HepG2 (cell line): Measurements from ENCODE around the gene CCDC57. TPM values are rescaled to one million over a fixed set of nuclear protein-coding genes. Genes with fewer than 3 reads are reported as not detected.

Source experiments
- ARID5B ChIP-seq: IDR thresholded peaks from 2 replicates; pipeline ENCODE4 v1.4.0; 2020; ENCODE audit warnings: mild to moderate bottlenecking, missing genetic modification reagents
- CREM ChIP-seq, 2 experiments: sonication (generic) in 1 of 2; formaldehyde crosslinking in 1 of 2; IDR thresholded peaks; 2 replicates each; pipeline versions ENCODE4 v1.4.0 to v1.6.1; 2016 to 2020; ENCODE audit warnings: antibody characterized with exemption in 1 of 2, mild to moderate bottlenecking in 1 of 2, missing genetic modification reagents in 1 of 2
- HNRNPLL ChIP-seq: fragments of 200-400 bp; formaldehyde crosslinking; IDR thresholded peaks from 2 replicates; pipeline ENCODE4 v1.6.1; 2017; ENCODE audit warnings: mild to moderate bottlenecking, low read depth, low read length; ENCODE audit not compliant: poor library complexity, severe bottlenecking
- MBD4 ChIP-seq: IDR thresholded peaks from 2 replicates; pipeline ENCODE4 v1.6.1; 2012; ENCODE audit warnings: low read length, inconsistent platforms, borderline replicate concordance
- NR2F2 ChIP-seq: IDR thresholded peaks from 2 replicates; pipeline ENCODE4 v1.6.1; 2012; ENCODE audit warnings: low read depth, inconsistent platforms, borderline replicate concordance
- RFX1 ChIP-seq: fragments of 450-650 bp; IDR thresholded peaks from 2 replicates; pipeline ENCODE4 v1.6.1; 2017
- TBX2 ChIP-seq: sonication (generic); formaldehyde crosslinking; IDR thresholded peaks from 2 replicates; pipeline ENCODE4 v1.5.0; 2020; ENCODE audit warnings: missing genetic modification reagents, mild to moderate bottlenecking, borderline replicate concordance
- ZBTB4 ChIP-seq: sonication (generic); formaldehyde crosslinking; IDR thresholded peaks from 2 replicates; pipeline ENCODE4 v1.4.0; 2020; ENCODE audit warnings: missing genetic modification reagents, mild to moderate bottlenecking, borderline replicate concordance
- ZGPAT ChIP-seq: IDR thresholded peaks from 2 replicates; pipeline ENCODE4 v1.6.1; 2016; ENCODE audit warnings: mild to moderate bottlenecking
- ZNF383 ChIP-seq: sonication (generic); formaldehyde crosslinking; IDR thresholded peaks from 2 replicates; pipeline ENCODE4 v1.4.0; 2020; ENCODE audit warnings: missing genetic modification reagents, mild to moderate bottlenecking, borderline replicate concordance
- ZNF580 ChIP-seq: IDR thresholded peaks from 2 replicates; pipeline ENCODE4 v1.6.1; 2016; ENCODE audit warnings: low read depth, borderline replicate concordance
- ZSCAN21 ChIP-seq: sonication (generic); formaldehyde crosslinking; IDR thresholded peaks from 2 replicates; pipeline ENCODE4 v1.8.0; 2022; ENCODE audit warnings: mild to moderate bottlenecking, missing genetic modification reagents, moderate library complexity, borderline replicate concordance
- polyA plus RNA-seq, 8 experiments: library from polyadenylated mRNA; depleted of rRNA in 3 of 8; stranded (reverse) in 7 of 8; unstranded in 1 of 8; fragments of >200 nt; fragmentation: Illumina TruSeq in 4 of 8; extraction: Trizol in 4 of 8; gene quantifications; 2 replicates each; pipeline versions ENCODE4 v1.2.1 to v1.2.3, GENCODE V29; 2011 to 2016; ENCODE audit warnings: low read depth in 4 of 8, missing spikeins in 1 of 8, mixed read lengths in 1 of 8; ENCODE audit not compliant: insufficient read depth in 1 of 8
- total RNA-seq, 5 experiments: library from RNA; depleted of rRNA; stranded (reverse); fragments of >200 nt; fragmentation: Illumina TruSeq; extraction: Trizol; gene quantifications; 2 replicates each; pipeline ENCODE4 v1.2.3, GENCODE V29; 2016; ENCODE audit warnings: low read depth in 1 of 5

The CCDC57 gene
- total and polyA plus RNA-seq, 2 of the 13 experiments (the other 11 are each of a cell fraction or from before 2014, with no cell fraction given): 59.3 to 59.9 TPM

- TF ChIP-seq ZBTB4 (CRISPR knock-in tag): no peak
- TF ChIP-seq ZGPAT (CRISPR knock-in tag): no peak; the same call in 1 of the 2 replicates
- TF ChIP-seq TBX2 (CRISPR knock-in tag): peak; percentile 51; the same call in 1 of the 2 replicates
- TF ChIP-seq ARID5B: no peak
- no peak for TF ChIP-seq MBD4
- TF ChIP-seq NR2F2: no peak
- TF ChIP-seq ZNF383 (CRISPR knock-in tag): no peak
- TF ChIP-seq CREM (IDR thresholded peaks at IDR 0.05): no peak
- no peak for TF ChIP-seq CREM (CRISPR knock-in tag; IDR thresholded peaks at IDR 0.05)
- TF ChIP-seq RFX1: no peak
- TF ChIP-seq ZNF580 (CRISPR knock-in tag): no peak
- TF ChIP-seq ZSCAN21: peak; percentile 40; the same call in 1 of the 2 replicates
- no peak for TF ChIP-seq HNRNPLL
Observed at GRCh38 chr17:82097184-82097918, 115.3 kb downstream of the CCDC57 start (continued).
